ENCODE measurements around the gene BAG2.

Gene BAG2

DNA sequence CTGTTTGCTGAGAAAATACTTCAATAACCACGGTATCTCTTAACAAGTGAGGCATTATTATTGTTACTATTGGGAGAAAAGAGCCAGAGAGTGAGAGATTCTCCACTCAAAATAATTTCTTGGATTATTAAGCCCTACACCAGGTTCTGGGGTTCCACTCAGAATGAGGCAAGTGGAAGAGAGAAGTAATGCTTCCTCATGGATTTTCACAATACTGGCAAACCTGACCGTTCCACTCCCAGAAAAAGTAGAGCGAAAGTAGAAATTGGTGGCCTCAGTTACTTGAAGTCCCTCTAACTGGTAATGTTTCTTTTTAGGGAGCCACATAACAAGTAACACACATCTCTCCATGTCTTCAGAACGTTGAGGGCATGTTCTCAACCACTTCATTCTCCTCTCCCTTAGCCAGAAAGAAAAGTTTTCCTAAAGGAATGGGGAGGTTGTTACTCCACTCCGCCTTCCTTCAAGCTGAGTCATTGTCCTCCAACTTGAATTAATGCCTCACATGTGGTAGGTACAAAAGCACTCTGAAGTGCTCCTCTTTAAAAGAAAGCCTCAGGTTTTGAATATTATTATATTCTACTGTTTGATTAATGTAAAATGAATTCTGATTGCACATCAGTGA lies 1.9 kb downstream of the BAG2 start:
- TF ChIP-seq, protein P1, sequence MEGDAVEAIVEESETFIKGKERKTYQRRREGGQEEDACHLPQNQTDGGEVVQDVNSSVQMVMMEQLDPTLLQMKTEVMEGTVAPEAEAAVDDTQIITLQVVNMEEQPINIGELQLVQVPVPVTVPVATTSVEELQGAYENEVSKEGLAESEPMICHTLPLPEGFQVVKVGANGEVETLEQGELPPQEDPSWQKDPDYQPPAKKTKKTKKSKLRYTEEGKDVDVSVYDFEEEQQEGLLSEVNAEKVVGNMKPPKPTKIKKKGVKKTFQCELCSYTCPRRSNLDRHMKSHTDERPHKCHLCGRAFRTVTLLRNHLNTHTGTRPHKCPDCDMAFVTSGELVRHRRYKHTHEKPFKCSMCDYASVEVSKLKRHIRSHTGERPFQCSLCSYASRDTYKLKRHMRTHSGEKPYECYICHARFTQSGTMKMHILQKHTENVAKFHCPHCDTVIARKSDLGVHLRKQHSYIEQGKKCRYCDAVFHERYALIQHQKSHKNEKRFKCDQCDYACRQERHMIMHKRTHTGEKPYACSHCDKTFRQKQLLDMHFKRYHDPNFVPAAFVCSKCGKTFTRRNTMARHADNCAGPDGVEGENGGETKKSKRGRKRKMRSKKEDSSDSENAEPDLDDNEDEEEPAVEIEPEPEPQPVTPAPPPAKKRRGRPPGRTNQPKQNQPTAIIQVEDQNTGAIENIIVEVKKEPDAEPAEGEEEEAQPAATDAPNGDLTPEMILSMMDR (conservative IDR thresholded peaks at IDR 0.05) = no peak
- peak overlapping the region; percentile 86 for H3K27ac ChIP-seq

DNA sequence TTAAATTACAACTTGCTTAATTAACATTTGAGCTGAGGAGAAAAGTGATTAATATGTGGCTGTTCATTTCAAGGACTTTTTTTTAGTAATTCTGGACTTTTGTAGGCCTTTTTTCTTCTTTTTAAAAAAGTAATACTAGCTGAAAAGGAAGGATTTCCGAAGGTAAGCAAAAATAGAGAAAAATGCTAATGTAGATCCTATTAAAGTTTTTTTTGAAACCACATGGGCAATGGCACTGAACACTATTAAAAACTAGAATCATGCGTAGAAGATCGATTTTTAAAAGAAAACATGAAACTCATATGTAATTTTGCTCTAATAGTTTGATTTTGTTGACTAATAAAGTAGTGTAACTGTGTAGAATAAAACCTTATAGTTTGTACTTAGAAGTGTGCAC lies 2.4 kb downstream of the BAG2 start:
- TF ChIP-seq, protein P1 (conservative IDR thresholded peaks at IDR 0.05) = no peak
- H3K27ac ChIP-seq = peak overlapping the region; percentile 86; the same call in 1 of the 2 replicates

DNA sequence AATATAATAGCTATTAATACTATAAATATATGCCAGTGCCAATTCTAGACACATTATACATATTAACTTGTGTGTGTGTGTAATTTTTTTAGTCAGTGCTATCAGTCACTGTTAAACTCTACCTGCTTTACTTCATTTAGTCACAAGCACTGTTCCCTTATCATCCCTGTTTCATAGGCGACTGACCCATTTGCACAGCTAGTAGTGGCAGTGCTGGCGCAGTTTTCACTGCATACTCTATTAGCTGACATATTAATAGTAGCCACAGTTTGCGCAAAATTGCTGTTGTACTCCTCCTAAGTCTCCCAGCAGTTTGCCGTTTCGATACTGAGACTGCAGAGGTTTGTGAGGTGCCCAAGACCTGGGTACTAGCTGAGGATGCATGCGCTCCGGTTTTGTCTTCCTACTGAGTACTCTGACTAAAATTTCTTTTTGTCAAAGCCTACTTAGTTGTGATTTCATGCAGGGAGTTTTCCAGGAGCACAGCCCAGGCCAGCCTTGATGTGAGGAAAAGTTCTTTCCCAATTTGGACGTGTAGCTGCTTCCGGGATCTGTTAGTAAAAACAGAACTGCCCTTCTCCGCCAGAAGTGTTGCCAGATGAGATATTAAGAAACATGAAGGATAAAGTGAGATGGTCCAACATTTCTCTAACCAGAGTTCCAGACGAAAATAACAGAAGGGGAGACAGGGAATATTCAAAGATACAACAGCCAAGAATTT lies 5.6 kb downstream of the BAG2 start:
- TF ChIP-seq, protein P1 (conservative IDR thresholded peaks at IDR 0.05) = no peak
- no peak overlapping the region for H3K27ac ChIP-seq

DNA sequence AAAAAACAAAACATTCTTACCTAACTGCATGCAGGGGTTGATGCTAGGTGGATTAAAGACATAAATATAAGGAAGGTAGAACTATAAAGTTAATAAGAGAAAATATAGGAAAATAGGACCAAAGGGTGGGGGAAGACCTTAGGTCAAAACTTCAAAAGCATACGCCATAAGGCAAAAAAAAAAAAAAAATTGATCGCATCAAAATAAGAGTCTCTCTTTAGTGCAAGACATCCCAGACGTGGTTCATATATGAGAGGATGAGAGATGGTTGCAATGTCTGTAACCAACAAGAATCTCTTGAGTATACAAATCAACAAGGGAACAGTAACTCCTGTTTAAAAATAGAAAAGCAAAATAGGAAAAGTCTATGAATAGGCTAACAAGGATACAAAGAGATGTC lies 8.5 kb downstream of the BAG2 start:
- TF ChIP-seq, protein P1 (conservative IDR thresholded peaks at IDR 0.05) = no peak
- H3K27ac ChIP-seq = no peak overlapping the region

DNA sequence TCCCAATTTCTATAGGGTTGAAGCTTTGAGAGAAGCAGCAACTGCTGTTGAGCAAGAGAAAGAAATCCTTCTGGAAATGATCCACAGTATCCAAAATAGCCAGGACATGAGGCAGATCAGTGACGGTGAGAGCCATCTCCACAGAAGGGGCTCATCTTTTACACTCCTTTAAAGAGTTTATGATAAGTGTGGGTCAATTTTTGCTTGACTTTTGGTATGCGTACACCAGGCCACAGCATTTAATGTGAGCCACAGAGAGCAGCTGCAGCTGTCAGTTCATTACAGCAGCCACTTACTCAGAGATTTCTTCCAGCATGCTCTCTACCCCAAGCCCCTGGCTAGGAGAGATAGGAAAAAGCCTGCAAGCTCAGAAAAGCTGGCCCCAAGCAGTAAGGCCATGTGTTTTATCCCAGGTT lies 9.9 kb downstream of the BAG2 start:
- H3K27ac ChIP-seq = no peak overlapping the region
- TF ChIP-seq, protein P1 (conservative IDR thresholded peaks at IDR 0.05) = no peak

DNA sequence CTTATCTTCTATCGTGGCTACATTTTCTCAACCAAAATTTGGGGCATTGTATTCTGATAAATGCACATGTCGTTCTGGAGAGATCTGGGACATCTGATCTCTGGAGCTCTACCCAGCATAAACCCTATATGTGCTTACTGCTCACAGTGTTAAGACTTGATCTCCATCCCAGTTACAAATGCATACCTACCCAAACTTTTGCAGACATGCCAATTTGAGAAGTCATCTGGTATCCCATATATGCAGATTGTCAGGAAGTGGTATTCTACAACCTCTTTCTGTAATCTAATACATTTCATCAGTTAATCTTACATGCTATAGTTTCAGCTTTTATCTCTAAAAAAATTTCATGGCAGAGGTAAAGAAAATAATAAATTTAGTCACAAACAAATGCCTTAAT lies 11.2 kb downstream of the BAG2 start:
- TF ChIP-seq, protein P1 (conservative IDR thresholded peaks at IDR 0.05) = no peak
- H3K27ac ChIP-seq = no peak overlapping the region

DNA sequence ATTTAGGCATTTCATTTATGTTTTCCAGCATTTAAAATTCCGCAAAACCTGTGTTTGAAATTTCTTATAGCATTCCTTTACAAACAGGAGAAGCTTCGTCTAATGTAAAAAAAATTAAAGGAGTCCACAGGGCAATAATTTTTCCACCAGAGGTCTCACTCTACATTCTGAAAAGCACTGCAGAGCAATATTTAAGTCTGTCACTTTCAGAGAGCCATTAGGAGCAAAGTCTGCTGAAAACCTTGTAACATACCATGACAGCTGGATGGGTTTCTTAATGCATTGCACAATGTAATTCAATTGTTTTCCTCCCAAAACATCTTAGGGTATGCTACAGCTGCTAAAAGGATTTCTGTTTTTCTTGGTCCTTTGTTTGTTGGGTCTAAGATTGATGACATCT lies 18.0 kb downstream of the BAG2 start:
- TF ChIP-seq, protein P1 (conservative IDR thresholded peaks at IDR 0.05) = peak; percentile 80
- no peak overlapping the region for H3K27ac ChIP-seq

All from VCaP (cell line).